Skeletal muscle tissue (tissue), 4 donors: ENCODE measurements around the gene ZXDB. TPM values are rescaled to one million over a fixed set of nuclear protein-coding genes. Genes with fewer than 3 reads are reported as not detected.
"Not testable (repeated sequence)": the region's sequence is repeated elsewhere in the genome, so short reads cannot be mapped to it uniquely, and the experiment has no call there.

Experiments
- H3K27ac ChIP-seq: one replicate; pipeline ENCODE4 v1.7.0; 2013; ENCODE audit warnings: mild to moderate bottlenecking, low read depth, low read length, inconsistent platforms
- H3K27me3 ChIP-seq, 3 donors: one replicate each; pipeline ENCODE4 v1.7.0; 2013; ENCODE audit warnings: low read length in 3 of 3; ENCODE audit not compliant: control insufficient read depth in 3 of 3, insufficient read depth in 3 of 3
- H3K36me3 ChIP-seq, 3 donors: one replicate each; pipeline ENCODE4 v1.7.0; 2013; ENCODE audit warnings: low read length in 3 of 3; ENCODE audit not compliant: control insufficient read depth in 3 of 3, insufficient read depth in 3 of 3
- H3K4me1 ChIP-seq, 3 donors: one replicate each; pipeline ENCODE4 v1.7.0; 2013; ENCODE audit warnings: low read length in 3 of 3, mild to moderate bottlenecking in 3 of 3; ENCODE audit not compliant: control insufficient read depth in 3 of 3, insufficient read depth in 3 of 3
- H3K4me3 ChIP-seq, 3 donors: one replicate each; pipeline ENCODE4 v1.7.0; 2013; ENCODE audit warnings: low read length in 3 of 3
- H3K9ac ChIP-seq, 3 donors: one replicate each; pipeline ENCODE4 v1.7.0; 2013; ENCODE audit warnings: low read length in 3 of 3, mild to moderate bottlenecking in 3 of 3, moderate library complexity in 2 of 3, low read depth in 1 of 3
- H3K9me3 ChIP-seq, 3 donors: one replicate each; pipeline ENCODE4 v1.7.0; 2013; ENCODE audit warnings: low read length in 3 of 3; ENCODE audit not compliant: control insufficient read depth in 3 of 3
- total RNA-seq: library from RNA; depleted of rRNA; stranded (reverse); fragments of >200 nt; gene quantifications from one replicate; pipeline ENCODE4 v1.2.3, GENCODE V29; 2014
- donor health status: Osteomylitis.

ZXDB gene
- total RNA-seq: 6.3 TPM

- peak within 1 kb of the TSS; percentile 61 to 75 (median 73) for H3K4me3 ChIP-seq
- H3K4me1 ChIP-seq: peaks cover 13 to 19% (median 15%) of the 10 kb centered on the region in 3 donors
- H3K36me3 ChIP-seq, H3K9me3 ChIP-seq, H3K27me3 ChIP-seq: not testable (repeated sequence)
- H3K27ac ChIP-seq: peak within 1 kb of the TSS; percentile 85
- peak within 1 kb of the TSS; percentile 77 to 83 (median 77) for H3K9ac ChIP-seq
Observed at GRCh38 chrX:57591284-57592159, at the start of gene ZXDB. ZXDB (plus strand) TSS chrX:57592011; CDS start chrX:57592049, 38 bp downstream.

- H3K4me3 ChIP-seq: no peak overlapping the region
- H3K27ac ChIP-seq: no peak overlapping the region
- H3K9ac ChIP-seq: no peak overlapping the region
- no peaks in the 10 kb centered on the region for H3K4me1 ChIP-seq
- H3K36me3 ChIP-seq: no peaks in the 10 kb centered on the region
- H3K9me3 ChIP-seq: no peaks in the 10 kb centered on the region
- H3K27me3 ChIP-seq: no peaks in the 10 kb centered on the region
Observed at GRCh38 chrX:57565198-57565597, 26.6 kb upstream of the ZXDB start.

- Histone ChIP-seq H3K27ac (no peak overlapping the region), H3K27me3 (no peaks in the 10 kb centered on the region), H3K9me3 (no peaks in the 10 kb centered on the region), H3K4me3 (no peak overlapping the region), H3K36me3 (no peaks in the 10 kb centered on the region), H3K4me1 (no peaks in the 10 kb centered on the region), H3K9ac (no peak overlapping the region)
Observed at GRCh38 chrX:57573754-57574153, 18.1 kb upstream of the ZXDB start.

- not testable (repeated sequence) for H3K27me3 ChIP-seq, H3K36me3 ChIP-seq, H3K4me3 ChIP-seq, H3K9ac ChIP-seq, H3K9me3 ChIP-seq, H3K27ac ChIP-seq, H3K4me1 ChIP-seq
Observed at GRCh38 chrX:57582948-57583347, 8.9 kb upstream of the ZXDB start.

- Histone ChIP-seq H3K36me3 (no peaks in the 10 kb centered on the region), H3K9me3 (no peaks in the 10 kb centered on the region), H3K27ac (no peak overlapping the region), H3K9ac (no peak overlapping the region), H3K4me3 (no peak overlapping the region), H3K4me1 (no peaks in the 10 kb centered on the region), H3K27me3 (peaks cover 0 to 2% (median 0%) of the 10 kb centered on the region in 3 donors)
Observed at GRCh38 chrX:57583477-57583876, 8.3 kb upstream of the ZXDB start.

GRCh38 chrX:57586360-57586759, 5.5 kb upstream of the ZXDB start:
- Histone ChIP-seq H3K27me3 (peaks cover 0 to 2% (median 0%) of the 10 kb centered on the region in 3 donors), H3K36me3 (no peaks in the 10 kb centered on the region), H3K9ac (no peak overlapping the region), H3K4me3 (no peak overlapping the region), H3K27ac (no peak overlapping the region), H3K9me3 (no peaks in the 10 kb centered on the region), H3K4me1 (peaks cover 4% of the 10 kb centered on the region in 3 donors)

GRCh38 chrX:57587062-57587461, 4.7 kb upstream of the ZXDB start:
- H3K4me3 ChIP-seq: no peak overlapping the region
- peaks cover 4% of the 10 kb centered on the region in 3 donors for H3K4me1 ChIP-seq
- H3K36me3 ChIP-seq: no peaks in the 10 kb centered on the region
- H3K9me3 ChIP-seq: no peaks in the 10 kb centered on the region
- no peak overlapping the region for H3K27ac ChIP-seq
- H3K27me3 ChIP-seq: peaks cover 0 to 2% (median 0%) of the 10 kb centered on the region in 3 donors
- H3K9ac ChIP-seq: no peak overlapping the region

- Histone ChIP-seq H3K27ac (no peak overlapping the region), H3K9ac (no peak overlapping the region), H3K4me1 (peaks cover 4% of the 10 kb centered on the region in 3 donors), H3K27me3 (peaks cover 0 to 2% (median 0%) of the 10 kb centered on the region in 3 donors), H3K9me3 (no peaks in the 10 kb centered on the region), H3K4me3 (no peak overlapping the region), H3K36me3 (no peaks in the 10 kb centered on the region)
Observed at GRCh38 chrX:57587607-57588006, 4.2 kb upstream of the ZXDB start.

- H3K4me1 ChIP-seq: peaks cover 15 to 25% (median 16%) of the 10 kb centered on the region in 3 donors
- H3K4me3 ChIP-seq: peak overlapping the region; percentile 43 to 67 (median 61)
- not testable (repeated sequence) for H3K9me3 ChIP-seq, H3K36me3 ChIP-seq, H3K27me3 ChIP-seq
- H3K9ac ChIP-seq: peak overlapping the region; percentile 57 to 82 (median 59)
- H3K27ac ChIP-seq: peak overlapping the region; percentile 85
Observed at GRCh38 chrX:57592160-57592893, 516 bp downstream of the ZXDB start.

GRCh38 chrX:57592894-57593215, 1.0 kb downstream of the ZXDB start:
- Histone ChIP-seq H3K4me3 (peak overlapping the region; percentile 43 to 67 (median 61)), H3K9ac (peak overlapping the region; percentile 57 to 82 (median 59)), H3K4me1 (peaks cover 15 to 25% (median 16%) of the 10 kb centered on the region in 3 donors), H3K27ac (peak overlapping the region; percentile 85)
- not testable (repeated sequence) for H3K27me3 ChIP-seq, H3K9me3 ChIP-seq, H3K36me3 ChIP-seq
